HepG2 (cell line): Measurements from ENCODE around the gene TOB2. TPM values are rescaled to one million over a fixed set of nuclear protein-coding genes. Genes with fewer than 3 reads are reported as not detected.
A peak's percentile ranks its signal among the peaks of the same experiment; 100 is the strongest.

Experiments used
- AKNA ChIP-seq: sonication (generic); formaldehyde crosslinking; IDR thresholded peaks from 2 replicates; pipeline ENCODE4 v1.4.0; 2020; ENCODE audit warnings: missing genetic modification reagents, borderline replicate concordance
- GATAD2A ChIP-seq: IDR thresholded peaks from 2 replicates; pipeline ENCODE4 v1.6.1; 2016
- HMGXB3 ChIP-seq: sonication (generic); formaldehyde crosslinking; IDR thresholded peaks from 2 replicates; pipeline ENCODE4 v1.4.0; 2020; ENCODE audit warnings: missing genetic modification reagents, borderline replicate concordance
- JUNB ChIP-seq: sonication (generic); formaldehyde crosslinking; IDR thresholded peaks from 2 replicates; pipeline ENCODE4 v1.8.0; 2022; ENCODE audit warnings: missing genetic modification reagents, mild to moderate bottlenecking, borderline replicate concordance
- KDM3A ChIP-seq: IDR thresholded peaks from 2 replicates; pipeline ENCODE4 v1.6.1; 2018; ENCODE audit warnings: low read depth, missing compliant biosample characterization
- MYC ChIP-seq: sonication (generic); formaldehyde crosslinking; IDR thresholded peaks from 2 replicates; pipeline ENCODE4 v1.9.0; 2021; ENCODE audit warnings: missing genetic modification reagents, borderline replicate concordance
- PITX1 ChIP-seq: sonication (generic); formaldehyde crosslinking; IDR thresholded peaks from 2 replicates; pipeline ENCODE4 v1.5.1; 2020; ENCODE audit warnings: mild to moderate bottlenecking, missing genetic modification reagents
- RFX1 ChIP-seq: fragments of 450-650 bp; IDR thresholded peaks from 2 replicates; pipeline ENCODE4 v1.6.1; 2017
- SMARCC2 ChIP-seq: fragments of 450-650 bp; IDR thresholded peaks from 2 replicates; pipeline ENCODE4 v1.6.1; 2017; ENCODE audit warnings: antibody characterized with exemption, mild to moderate bottlenecking
- ZBTB49 ChIP-seq: sonication (generic); formaldehyde crosslinking; IDR thresholded peaks from 2 replicates; pipeline ENCODE4 v1.4.0; 2020; ENCODE audit warnings: missing genetic modification reagents, borderline replicate concordance
- ZNF460 ChIP-seq: sonication (generic); formaldehyde crosslinking; IDR thresholded peaks from 2 replicates; pipeline ENCODE4 v1.5.1; 2020; ENCODE audit warnings: missing genetic modification reagents, mild to moderate bottlenecking, borderline replicate concordance
- ZNF713 ChIP-seq: sonication (generic); formaldehyde crosslinking; IDR thresholded peaks from 2 replicates; pipeline ENCODE4 v1.4.0; 2020; ENCODE audit warnings: mild to moderate bottlenecking, missing genetic modification reagents
- ZXDC ChIP-seq: sonication (generic); formaldehyde crosslinking; IDR thresholded peaks from 2 replicates; pipeline ENCODE4 v1.5.0; 2020; ENCODE audit warnings: mild to moderate bottlenecking, missing genetic modification reagents
- polyA plus RNA-seq, 8 experiments: library from polyadenylated mRNA; depleted of rRNA in 3 of 8; stranded (reverse) in 7 of 8; unstranded in 1 of 8; fragments of >200 nt; fragmentation: Illumina TruSeq in 4 of 8; extraction: Trizol in 4 of 8; gene quantifications; 2 replicates each; pipeline versions ENCODE4 v1.2.1 to v1.2.3, GENCODE V29; 2011 to 2016; ENCODE audit warnings: low read depth in 4 of 8, missing spikeins in 1 of 8, mixed read lengths in 1 of 8; ENCODE audit not compliant: insufficient read depth in 1 of 8
- total RNA-seq, 5 experiments: library from RNA; depleted of rRNA; stranded (reverse); fragments of >200 nt; fragmentation: Illumina TruSeq; extraction: Trizol; gene quantifications; 2 replicates each; pipeline ENCODE4 v1.2.3, GENCODE V29; 2016; ENCODE audit warnings: low read depth in 1 of 5
- TF ChIP-seq, protein P1 (sequence below): sonication (generic); formaldehyde crosslinking; IDR thresholded peaks from 2 replicates; pipeline ENCODE4 v1.4.0; 2020; ENCODE audit warnings: mild to moderate bottlenecking, missing genetic modification reagents

TOB2 gene
- total and polyA plus RNA-seq, 2 of the 13 experiments (the other 11 are each of a cell fraction or from before 2014, with no cell fraction given): 12.2 to 13.7 TPM

- TF ChIP-seq AKNA (CRISPR knock-in tag): no peak
- peak; percentile 80; the same call in 1 of the 2 replicates for TF ChIP-seq GATAD2A
- no peak; the same call in 1 of the 2 replicates for TF ChIP-seq ZNF460 (CRISPR knock-in tag)
- no peak for TF ChIP-seq RFX1
- TF ChIP-seq ZNF713 (CRISPR knock-in tag): no peak
- TF ChIP-seq HMGXB3 (CRISPR knock-in tag): no peak; the same call in 1 of the 2 replicates
- peak; percentile 30; the same call in 1 of the 2 replicates for TF ChIP-seq MYC (CRISPR knock-in tag)
- TF ChIP-seq, protein P1, sequence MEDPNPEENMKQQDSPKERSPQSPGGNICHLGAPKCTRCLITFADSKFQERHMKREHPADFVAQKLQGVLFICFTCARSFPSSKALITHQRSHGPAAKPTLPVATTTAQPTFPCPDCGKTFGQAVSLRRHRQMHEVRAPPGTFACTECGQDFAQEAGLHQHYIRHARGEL: no peak
- no peak for TF ChIP-seq ZXDC (CRISPR knock-in tag)
- no peak for TF ChIP-seq ZBTB49 (CRISPR knock-in tag)
- TF ChIP-seq JUNB (CRISPR knock-in tag): no peak
- TF ChIP-seq SMARCC2: no peak
- peak; percentile 93 for TF ChIP-seq PITX1 (CRISPR knock-in tag)
- no peak for TF ChIP-seq KDM3A (CRISPR knock-in tag)
These were observed 49.3 kb downstream of the TOB2 start (continued) for GRCh38 chr22:41397143-41397811.
